Measurements from ENCODE around the gene CTAGE9. TPM values are rescaled to one million over a fixed set of nuclear protein-coding genes. Genes with fewer than 3 reads are reported as not detected.

CTAGE9 gene
- total RNA-seq, 2 experiments from 2014 or later: 0.21 TPM; not detected in 1

GRCh38 chr6:131741688-131742393 is 31.0 kb upstream of the CTAGE9 start:
- CTCF ChIA-PET: no interaction called here

GRCh38 chr6:131740161-131740560 is 29.3 kb upstream of the CTAGE9 start:
- ATAC-seq (no peak), DNase-seq (no peak)
- ChIA-PET CTCF (no interaction called here), POLR2A (interaction anchor here (0.7 kb wide), 1 partner anchor 32 kb away, joined by 4 read pairs; no protein-coding TSS in a partner anchor)
- no peaks in the 10 kb centered on the region for H3K36me3 Mint-ChIP-seq (ENCODE audit: low read depth)
- intact Hi-C loops (cut with DNase I, micrococcal nuclease): no loop called here
- peaks cover 9% of the 10 kb centered on the region for H3K27me3 Mint-ChIP-seq
- H3K9me3 Mint-ChIP-seq (ENCODE audit: low read depth): no peaks in the 10 kb centered on the region
- H3K4me3 Mint-ChIP-seq: no peak overlapping the region
- H3K4me1 Mint-ChIP-seq: no peaks in the 10 kb centered on the region
- no peak overlapping the region for H3K27ac Mint-ChIP-seq

More at GRCh38 chr6:131741688-131742393, 31.0 kb upstream of the CTAGE9 start:
- intact Hi-C loops (cut with DNase I, micrococcal nuclease): no loop called here
- POLR2A ChIA-PET: no interaction called here
- Mint-ChIP-seq H3K27me3 (peaks cover 9% of the 10 kb centered on the region), H3K27ac (no peak overlapping the region), H3K9me3 (ENCODE audit: low read depth) (no peaks in the 10 kb centered on the region), H3K4me1 (no peaks in the 10 kb centered on the region), H3K4me3 (no peak overlapping the region), H3K36me3 (ENCODE audit: low read depth) (no peaks in the 10 kb centered on the region)
- ATAC-seq (no peak), DNase-seq (no peak)

- H3K4me3 Mint-ChIP-seq: no peak overlapping the region
- H3K36me3 Mint-ChIP-seq (ENCODE audit: low read depth): no peaks in the 10 kb centered on the region
- intact Hi-C loops (cut with DNase I, micrococcal nuclease): no loop called here
- DNase-seq (no peak), ATAC-seq (no peak)
- no peaks in the 10 kb centered on the region for H3K9me3 Mint-ChIP-seq (ENCODE audit: low read depth)
- CTCF ChIA-PET: no interaction called here
- peaks cover 8% of the 10 kb centered on the region for H3K27me3 Mint-ChIP-seq
- POLR2A ChIA-PET: no interaction called here
- no peaks in the 10 kb centered on the region for H3K4me1 Mint-ChIP-seq
- no peak overlapping the region for H3K27ac Mint-ChIP-seq
Measured at GRCh38 chr6:131739136-131739535, 28.3 kb upstream of the CTAGE9 start.

GRCh38 chr6:131736811-131737210 is 26.0 kb upstream of the CTAGE9 start:
- intact Hi-C loops (cut with DNase I, micrococcal nuclease): no loop called here
- ATAC-seq (no peak), DNase-seq (no peak)
- POLR2A ChIA-PET: no interaction called here
- no peak overlapping the region for H3K27ac Mint-ChIP-seq
- peaks cover 4% of the 10 kb centered on the region for H3K27me3 Mint-ChIP-seq
- H3K4me1 Mint-ChIP-seq: no peaks in the 10 kb centered on the region
- H3K36me3 Mint-ChIP-seq (ENCODE audit: low read depth): no peaks in the 10 kb centered on the region
- no peaks in the 10 kb centered on the region for H3K9me3 Mint-ChIP-seq (ENCODE audit: low read depth)
- no peak overlapping the region for H3K4me3 Mint-ChIP-seq
- CTCF ChIA-PET: no interaction called here

GRCh38 chr6:131736003-131736596 is 25.3 kb upstream of the CTAGE9 start:
- POLR2A ChIA-PET: no interaction called here
- H3K36me3 Mint-ChIP-seq (ENCODE audit: low read depth): no peaks in the 10 kb centered on the region

GRCh38 chr6:131733376-131734016 is 22.7 kb upstream of the CTAGE9 start:
- no peak for DNase-seq
- peaks cover 3% of the 10 kb centered on the region for H3K27me3 Mint-ChIP-seq
- H3K9me3 Mint-ChIP-seq (ENCODE audit: low read depth): no peaks in the 10 kb centered on the region
- ChIA-PET CTCF (no interaction called here), POLR2A (no interaction called here)
- no peaks in the 10 kb centered on the region for H3K36me3 Mint-ChIP-seq (ENCODE audit: low read depth)
- intact Hi-C loops (cut with DNase I, micrococcal nuclease): no loop called here
- H3K4me1 Mint-ChIP-seq: no peaks in the 10 kb centered on the region
- H3K4me3 Mint-ChIP-seq: no peak overlapping the region
- ATAC-seq: no peak
- H3K27ac Mint-ChIP-seq: no peak overlapping the region

More at GRCh38 chr6:131736003-131736596, 25.3 kb upstream of the CTAGE9 start:
- CTCF ChIA-PET: no interaction called here
- Mint-ChIP-seq H3K27ac (no peak overlapping the region), H3K4me3 (no peak overlapping the region), H3K9me3 (ENCODE audit: low read depth) (no peaks in the 10 kb centered on the region), H3K27me3 (no peaks in the 10 kb centered on the region), H3K4me1 (no peaks in the 10 kb centered on the region)
- intact Hi-C loops (cut with DNase I, micrococcal nuclease): no loop called here
- DNase-seq (no peak), ATAC-seq (no peak)

GRCh38 chr6:131731224-131731623 is 20.4 kb upstream of the CTAGE9 start:
- H3K27me3 Mint-ChIP-seq: peaks cover 3% of the 10 kb centered on the region
- DNase-seq (no peak), ATAC-seq (no peak)
- H3K36me3 Mint-ChIP-seq (ENCODE audit: low read depth): peaks cover 5% of the 10 kb centered on the region
- POLR2A ChIA-PET: interaction anchor here (0.6 kb wide), 1 partner anchor 151 kb away, joined by 5 read pairs; no protein-coding TSS in a partner anchor
- H3K4me3 Mint-ChIP-seq: no peak overlapping the region
- intact Hi-C loops (cut with DNase I, micrococcal nuclease): no loop called here
- H3K4me1 Mint-ChIP-seq: no peaks in the 10 kb centered on the region
- no peak overlapping the region for H3K27ac Mint-ChIP-seq
- CTCF ChIA-PET: interaction anchor here (0.6 to 0.8 kb wide), 2 partner anchors 9 to 847 kb away, joined by 4 to 5 read pairs; no protein-coding TSS in a partner anchor
- H3K9me3 Mint-ChIP-seq (ENCODE audit: low read depth): no peaks in the 10 kb centered on the region

- DNase-seq (no peak), ATAC-seq (no peak)
- ChIA-PET POLR2A (no interaction called here), CTCF (interaction anchor here (0.8 kb wide), 1 partner anchor 35 kb away, joined by 3 read pairs; no protein-coding TSS in a partner anchor)
- H3K4me1 Mint-ChIP-seq: no peaks in the 10 kb centered on the region
- no peak overlapping the region for H3K27ac Mint-ChIP-seq
- intact Hi-C loops (cut with DNase I, micrococcal nuclease): no loop called here
- no peaks in the 10 kb centered on the region for H3K9me3 Mint-ChIP-seq (ENCODE audit: low read depth)
- H3K27me3 Mint-ChIP-seq: peaks cover 3% of the 10 kb centered on the region
- peaks cover 5% of the 10 kb centered on the region for H3K36me3 Mint-ChIP-seq (ENCODE audit: low read depth)
- H3K4me3 Mint-ChIP-seq: no peak overlapping the region
Measured at GRCh38 chr6:131730264-131730663, 19.4 kb upstream of the CTAGE9 start.

GRCh38 chr6:131729550-131729949 is 18.7 kb upstream of the CTAGE9 start:
- Mint-ChIP-seq H3K27ac (no peak overlapping the region), H3K27me3 (peaks cover 3% of the 10 kb centered on the region), H3K4me1 (no peaks in the 10 kb centered on the region), H3K9me3 (ENCODE audit: low read depth) (no peaks in the 10 kb centered on the region), H3K36me3 (ENCODE audit: low read depth) (peaks cover 5% of the 10 kb centered on the region), H3K4me3 (no peak overlapping the region)
- ChIA-PET POLR2A (no interaction called here), CTCF (interaction anchor here (0.9 kb wide), 1 partner anchor 8 kb away, joined by 3 read pairs; no protein-coding TSS in a partner anchor)
- intact Hi-C loops (cut with DNase I, micrococcal nuclease): no loop called here
- ATAC-seq (no peak), DNase-seq (no peak)

- ATAC-seq: no peak
Measured at GRCh38 chr6:131728296-131728939, 17.6 kb upstream of the CTAGE9 start.

GRCh38 chr6:131727868-131728267 is 17.1 kb upstream of the CTAGE9 start:
- Mint-ChIP-seq H3K27me3 (peaks cover 3% of the 10 kb centered on the region), H3K4me1 (no peaks in the 10 kb centered on the region), H3K4me3 (no peak overlapping the region), H3K9me3 (ENCODE audit: low read depth) (no peaks in the 10 kb centered on the region), H3K27ac (no peak overlapping the region), H3K36me3 (ENCODE audit: low read depth) (peaks cover 5% of the 10 kb centered on the region)
- intact Hi-C loops (cut with DNase I, micrococcal nuclease): loop anchor here in 1 of 2 experiments (2.0 kb wide), 1 partner anchor 39 kb away; no protein-coding TSS in a partner anchor
- ATAC-seq (no peak), DNase-seq (no peak)
- POLR2A ChIA-PET: no interaction called here
- CTCF ChIA-PET: no interaction called here

More at GRCh38 chr6:131728296-131728939, 17.6 kb upstream of the CTAGE9 start:
- no peaks in the 10 kb centered on the region for H3K4me1 Mint-ChIP-seq
- H3K9me3 Mint-ChIP-seq (ENCODE audit: low read depth): no peaks in the 10 kb centered on the region
- H3K27ac Mint-ChIP-seq: no peak overlapping the region
- H3K27me3 Mint-ChIP-seq: peaks cover 3% of the 10 kb centered on the region
- H3K36me3 Mint-ChIP-seq (ENCODE audit: low read depth): peaks cover 5% of the 10 kb centered on the region
- H3K4me3 Mint-ChIP-seq: no peak overlapping the region
- no peak for DNase-seq
- intact Hi-C loops (cut with DNase I, micrococcal nuclease): no loop called here
- ChIA-PET POLR2A (no interaction called here), CTCF (no interaction called here)
